ENCODE data around the gene SMG6. TPM values are rescaled to one million over a fixed set of nuclear protein-coding genes. Genes with fewer than 3 reads are reported as not detected.

The SMG6 gene
- total and polyA plus RNA-seq, 2 of the 8 experiments (the other 6 are each of a cell fraction or from before 2014, with no cell fraction given), result 18.5 to 25.2 TPM

GRCh38 chr17:2253362-2253761, 50.2 kb downstream of the SMG6 start:
- CTCF ChIA-PET (ENCODE audit: partially characterized antibody), result interaction anchor here (0.6 to 3.8 kb wide), 9 partner anchors 8 to 189 kb away, joined by 3 to 19 read pairs (median 6); no protein-coding TSS in a partner anchor
- 91% methylated on average over 10 of the region's 10 CpGs; no CpG with 5 or more reads in 1 of the 2 experiments for WGBS, 2 experiments (ENCODE audit: extremely low coverage in 1 of 2, insufficient coverage in 1 of 2, insufficient read length in 1 of 2, insufficient replicate concordance in 2 of 2, low coverage in 1 of 2, low lambda C conversion rate in 2 of 2, missing lambda C conversion rate in 1 of 2)

More at GRCh38 chr17:2253362-2253761, 50.2 kb downstream of the SMG6 start:
- Histone ChIP-seq H4K8ac (ENCODE audit: extremely low read depth, insufficient read depth, low read length) (no peak overlapping the region), H2BK5ac (ENCODE audit: low read depth, low read length) (no peak overlapping the region), H3K23ac (ENCODE audit: insufficient read length) (no peak overlapping the region), H4K5ac (ENCODE audit: insufficient read length, low read depth, low read length) (no peak overlapping the region), H3K36me3 (ENCODE audit: control insufficient read depth in 2 of 4, insufficient read depth in 4 of 4, low read length in 3 of 4) (peaks cover 0 to 2% (median 0%) of the 10 kb centered on the region in 4 experiments; a peak in 2 of 8 replicates), H3K18ac (ENCODE audit: extremely low read depth, low read length) (no peak overlapping the region), H4K20me1 (replicated peaks in 1 of 2; ENCODE audit: control insufficient read depth in 1 of 2, insufficient read depth in 2 of 2, low read length in 2 of 2) (peaks cover 0 to 2% of the 10 kb centered on the region in 2 experiments), H2BK20ac (ENCODE audit: low read length) (no peak overlapping the region), H3K14ac (ENCODE audit: insufficient read length) (no peak overlapping the region), H2AK5ac (ENCODE audit: low read depth, low read length) (no peak overlapping the region), H3K27me3 (replicated peaks in 1 of 4; ENCODE audit: control insufficient read depth in 3 of 4, extremely low read depth in 1 of 4, insufficient read depth in 3 of 4, low read length in 3 of 4) (no peaks in the 10 kb centered on the region), H3K4me3 (ENCODE audit: extremely low read depth in 1 of 4, insufficient read depth in 2 of 4, low read depth in 3 of 4, low read length in 4 of 4) (no peak overlapping the region), H4K91ac (replicated peaks; ENCODE audit: insufficient read length, low read length) (no peak overlapping the region), H3K4ac (replicated peaks; ENCODE audit: insufficient read length, low read depth, low read length) (no peak overlapping the region), H3K79me2 (ENCODE audit: control insufficient read depth in 1 of 2, insufficient read depth in 2 of 2, low read length in 2 of 2) (no peaks in the 10 kb centered on the region), H3K4me1 (replicated peaks in 1 of 4; ENCODE audit: control insufficient read depth in 3 of 4, insufficient read depth in 4 of 4, low read length in 3 of 4) (no peaks in the 10 kb centered on the region), H2BK15ac (ENCODE audit: low read length) (no peak overlapping the region), H2AFZ (ENCODE audit: low read length) (no peak overlapping the region), H3K79me1 (ENCODE audit: low read depth, low read length) (no peaks in the 10 kb centered on the region), H3K4me2 (ENCODE audit: insufficient read depth in 1 of 2, low read depth in 2 of 2, low read length in 2 of 2) (no peak overlapping the region), H3K9ac (replicated peaks in 1 of 4; ENCODE audit: extremely low read depth in 1 of 4, low read depth in 3 of 4, low read length in 3 of 4) (no peak overlapping the region), H3K23me2 (ENCODE audit: low read depth, low read length) (no peaks in the 10 kb centered on the region), H3K27ac (ENCODE audit: low read depth, low read length) (no peak overlapping the region), H2BK12ac (ENCODE audit: low read depth, low read length) (no peak overlapping the region), H3K56ac (replicated peaks; ENCODE audit: insufficient read length, low read depth, low read length) (no peak overlapping the region), H3K9me3 (ENCODE audit: insufficient read depth in 2 of 2, low read depth in 1 of 2, low read length in 1 of 2) (no peaks in the 10 kb centered on the region), H2BK120ac (replicated peaks; ENCODE audit: low read depth, low read length) (no peak overlapping the region)
- no peak for FAIRE-seq
- TF ChIP-seq SIN3A (conservative IDR thresholded peaks at IDR 0.05 in 1 of 2, IDR thresholded peaks at IDR 0.05 in 1 of 2; ENCODE audit: low read depth in 1 of 2, low read length in 2 of 2) (no peak), SRF (IDR thresholded peaks at IDR 0.05; ENCODE audit: low read depth, low read length) (no peak), TAF7 (optimal IDR thresholded peaks at IDR 0.05; ENCODE audit: borderline replicate concordance, low read depth, low read length) (no peak)
- DNase-seq (ENCODE audit: low read depth in 1 of 2, low spot score in 2 of 2), result no peak
- POLR2A ChIA-PET (ENCODE audit: partially characterized antibody), result interaction anchor here (0.8 to 1.1 kb wide), 2 partner anchors 10 to 11 kb away, joined by 3 to 4 read pairs; no protein-coding TSS in a partner anchor
